Body of pancreas (tissue), 4 donors: Measurements from ENCODE around the gene TMA7.

ENCODE experiments used
- POLR2A ChIP-seq, 3 donors: fragments of 450-650 bp; IDR thresholded peaks; one replicate each; pipeline ENCODE4 v1.6.1; 2016; ENCODE audit warnings: antibody characterized with exemption in 3 of 3, mild to moderate bottlenecking in 2 of 3
- TF ChIP-seq, protein P1 (sequence below), 7 experiments: fragments of 450-650 bp in 4 of 7; fragments of 200-600 bp in 3 of 7; sonication (generic) in 3 of 7; IDR thresholded peaks; one replicate each; pipeline ENCODE4 v1.5.1; 2016 to 2019; ENCODE audit warnings: antibody characterized with exemption in 7 of 7

DNA sequence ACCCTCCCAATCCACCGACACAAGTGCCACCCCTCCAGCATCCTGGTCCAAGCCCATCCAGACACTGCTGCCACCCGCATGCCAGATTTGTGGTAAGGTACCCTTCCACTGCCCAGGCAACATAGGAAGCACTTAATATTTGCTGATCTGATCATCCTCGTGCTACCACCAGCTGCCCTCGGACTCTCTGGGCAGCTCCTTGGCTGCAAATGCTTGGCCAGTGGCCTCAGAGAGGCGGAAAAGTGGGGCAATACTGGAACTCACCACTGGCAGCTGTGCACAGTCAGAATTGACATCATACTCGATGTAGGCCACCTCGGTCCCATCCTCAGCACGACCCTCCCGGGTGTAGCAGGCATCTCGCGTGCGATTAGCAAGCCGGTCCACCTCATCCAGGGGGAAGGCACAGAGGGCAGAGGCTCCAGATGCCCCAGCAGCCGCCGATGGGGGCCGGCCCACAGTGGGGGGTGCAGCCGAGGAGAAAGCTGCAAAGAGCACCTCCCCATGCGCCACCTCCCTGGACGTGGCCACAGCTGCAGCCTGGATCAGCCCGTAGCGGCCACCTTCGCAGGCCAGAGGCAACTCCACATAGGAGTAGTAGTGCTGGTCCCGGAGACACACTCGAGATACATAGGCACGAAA is 16.7 kb upstream of the TMA7 start:
- TF ChIP-seq, protein P1, sequence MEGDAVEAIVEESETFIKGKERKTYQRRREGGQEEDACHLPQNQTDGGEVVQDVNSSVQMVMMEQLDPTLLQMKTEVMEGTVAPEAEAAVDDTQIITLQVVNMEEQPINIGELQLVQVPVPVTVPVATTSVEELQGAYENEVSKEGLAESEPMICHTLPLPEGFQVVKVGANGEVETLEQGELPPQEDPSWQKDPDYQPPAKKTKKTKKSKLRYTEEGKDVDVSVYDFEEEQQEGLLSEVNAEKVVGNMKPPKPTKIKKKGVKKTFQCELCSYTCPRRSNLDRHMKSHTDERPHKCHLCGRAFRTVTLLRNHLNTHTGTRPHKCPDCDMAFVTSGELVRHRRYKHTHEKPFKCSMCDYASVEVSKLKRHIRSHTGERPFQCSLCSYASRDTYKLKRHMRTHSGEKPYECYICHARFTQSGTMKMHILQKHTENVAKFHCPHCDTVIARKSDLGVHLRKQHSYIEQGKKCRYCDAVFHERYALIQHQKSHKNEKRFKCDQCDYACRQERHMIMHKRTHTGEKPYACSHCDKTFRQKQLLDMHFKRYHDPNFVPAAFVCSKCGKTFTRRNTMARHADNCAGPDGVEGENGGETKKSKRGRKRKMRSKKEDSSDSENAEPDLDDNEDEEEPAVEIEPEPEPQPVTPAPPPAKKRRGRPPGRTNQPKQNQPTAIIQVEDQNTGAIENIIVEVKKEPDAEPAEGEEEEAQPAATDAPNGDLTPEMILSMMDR (IDR thresholded peaks at IDR 0.05), result no peak
- TF ChIP-seq POLR2A (IDR thresholded peaks at IDR 0.05), result no peak
